ENCODE data around the gene ADAM12.
"Not testable (repeated sequence)": the region's sequence is repeated elsewhere in the genome, so short reads cannot be mapped to it uniquely, and the experiment has no call there.

Gene ADAM12

DNA sequence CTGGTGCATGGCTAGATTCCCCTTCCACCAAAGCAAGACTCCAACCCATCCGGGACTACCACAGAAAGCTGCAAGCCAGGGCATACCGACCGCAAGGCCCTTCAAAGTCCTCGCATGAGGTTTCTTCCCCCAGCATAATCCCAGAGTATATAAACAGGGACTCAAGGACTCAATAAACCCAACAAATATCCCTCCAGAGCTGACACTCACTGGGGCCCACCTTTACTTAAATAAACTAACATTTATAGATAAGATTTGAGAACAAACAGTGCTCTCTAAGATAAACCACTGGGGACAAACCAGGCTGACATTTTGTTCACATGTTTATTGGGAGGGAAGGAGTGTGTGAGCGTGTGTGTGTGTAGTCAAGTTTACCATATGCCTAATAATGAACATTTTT lies 138.2 kb downstream of the ADAM12 start:
- H3K36me3 Mint-ChIP-seq = no peaks in the 10 kb centered on the region
- H3K4me3 Mint-ChIP-seq = no peak overlapping the region
- no peaks in the 10 kb centered on the region for H3K4me1 Mint-ChIP-seq
- H3K9me3 Mint-ChIP-seq = peaks cover 5% of the 10 kb centered on the region
- H3K27me3 Mint-ChIP-seq = peaks cover 3% of the 10 kb centered on the region
- no peak overlapping the region for H3K27ac Mint-ChIP-seq

DNA sequence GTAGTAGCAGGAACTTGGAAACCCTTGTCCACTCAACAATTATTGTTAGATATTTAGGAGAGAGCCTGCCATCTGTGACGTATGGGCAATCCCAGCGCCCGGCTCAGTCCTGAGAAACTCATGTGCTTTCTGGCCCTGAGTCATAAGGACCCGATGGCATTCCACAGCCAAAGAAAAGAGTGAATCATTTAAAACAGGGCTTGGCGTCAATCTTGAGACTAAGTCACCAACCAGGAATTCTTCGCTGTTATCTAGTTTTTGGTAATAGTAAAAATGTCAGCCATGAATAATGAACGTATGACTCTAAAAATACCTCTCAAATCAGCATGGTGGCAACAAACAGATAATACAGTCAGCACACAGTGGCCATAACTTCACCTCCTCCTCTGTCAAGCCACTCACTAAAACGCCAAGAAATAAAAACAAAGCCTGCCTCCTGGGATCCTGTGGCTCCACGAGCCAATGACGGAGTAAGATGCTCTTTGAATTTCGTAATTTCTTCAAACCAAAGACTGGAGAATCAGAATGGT lies 140.8 kb downstream of the ADAM12 start:
- Mint-ChIP-seq H3K4me3 (no peak overlapping the region), H3K27me3 (no peaks in the 10 kb centered on the region), H3K4me1 (no peaks in the 10 kb centered on the region), H3K9me3 (peaks cover 5% of the 10 kb centered on the region), H3K27ac (no peak overlapping the region), H3K36me3 (no peaks in the 10 kb centered on the region)

DNA sequence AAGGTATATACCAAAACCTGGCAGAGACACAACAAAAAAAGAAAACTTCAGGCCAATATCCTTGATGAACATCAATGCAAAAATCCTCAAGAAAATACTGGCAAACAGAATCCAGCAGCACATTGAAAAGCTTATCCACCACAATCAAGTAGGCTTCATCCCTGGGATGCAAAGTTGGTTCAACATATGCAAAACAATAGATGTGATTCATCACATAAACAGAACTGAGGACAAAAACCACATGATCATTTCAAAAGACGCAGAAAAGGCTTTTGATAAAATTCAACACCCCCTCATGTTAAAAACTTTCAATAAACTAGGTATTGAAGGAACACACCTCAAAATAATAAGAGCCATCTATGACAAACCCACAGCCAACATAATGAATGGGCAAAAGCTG lies 141.9 kb downstream of the ADAM12 start:
- H3K27me3 Mint-ChIP-seq, H3K4me3 Mint-ChIP-seq, H3K9me3 Mint-ChIP-seq, H3K36me3 Mint-ChIP-seq, H3K4me1 Mint-ChIP-seq, H3K27ac Mint-ChIP-seq: not testable (repeated sequence)

DNA sequence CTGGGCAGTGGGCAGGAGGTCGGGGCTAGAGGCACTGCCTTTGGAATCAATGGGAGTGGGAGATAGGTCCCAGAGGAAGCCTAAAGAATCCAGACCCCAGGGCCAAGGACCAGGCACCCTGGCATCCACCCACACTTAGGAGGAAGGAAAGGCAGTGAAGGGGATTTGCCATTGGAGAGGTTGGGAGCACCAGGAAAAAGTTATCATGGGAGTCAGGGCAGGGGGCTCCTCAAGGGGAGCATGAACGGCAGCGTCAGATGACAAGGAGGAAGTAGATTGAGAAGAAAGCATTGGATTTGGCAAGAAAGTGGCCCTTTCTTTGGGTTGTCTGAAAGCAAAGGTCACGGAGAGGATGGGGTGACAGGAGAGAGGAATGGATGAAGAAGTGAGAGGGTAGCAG lies 142.8 kb downstream of the ADAM12 start:
- Mint-ChIP-seq H3K4me1 (no peaks in the 10 kb centered on the region), H3K9me3 (no peaks in the 10 kb centered on the region), H3K27me3 (no peaks in the 10 kb centered on the region), H3K36me3 (no peaks in the 10 kb centered on the region), H3K27ac (no peak overlapping the region), H3K4me3 (no peak overlapping the region)

DNA sequence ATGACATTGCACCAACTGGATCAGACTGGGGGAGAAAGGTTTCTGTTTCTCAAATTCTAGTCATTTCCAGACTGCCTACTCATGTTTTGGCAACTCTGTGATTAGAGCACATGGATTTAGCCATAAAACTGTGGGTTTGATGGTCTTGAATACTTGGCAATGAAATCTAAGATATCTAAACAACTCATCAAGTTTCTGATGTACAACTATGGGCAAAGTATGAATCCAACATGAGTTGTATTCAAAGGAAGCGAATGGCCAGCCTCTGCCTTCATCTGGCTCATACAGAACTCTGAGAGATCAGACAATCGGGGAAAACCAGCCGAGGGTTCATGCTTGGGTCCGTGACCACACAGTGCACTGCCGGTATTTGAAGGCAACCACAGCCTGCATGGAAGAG lies 144.3 kb downstream of the ADAM12 start:
- H3K4me1 Mint-ChIP-seq = no peaks in the 10 kb centered on the region
- H3K9me3 Mint-ChIP-seq = no peaks in the 10 kb centered on the region

DNA sequence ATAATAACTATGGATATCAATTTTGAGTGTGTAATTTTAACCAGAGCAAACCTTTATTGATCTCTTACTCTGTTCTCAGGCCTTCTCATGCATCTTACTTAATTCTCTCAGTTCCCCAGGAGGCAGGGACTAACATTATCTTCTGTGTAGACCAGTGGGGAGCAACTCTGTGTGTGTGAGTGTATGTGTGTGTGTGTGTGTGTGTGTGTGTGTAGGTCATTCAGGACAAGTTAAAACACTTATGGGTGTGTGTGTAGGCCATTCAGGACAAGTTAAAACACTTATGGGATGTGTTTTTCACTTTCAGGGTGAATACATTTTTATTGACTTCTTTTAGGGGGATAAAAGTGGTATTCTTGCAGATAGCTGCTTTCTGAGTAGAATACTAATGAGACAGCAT lies 145.0 kb downstream of the ADAM12 start:
- no peaks in the 10 kb centered on the region for H3K36me3 Mint-ChIP-seq
- no peak overlapping the region for H3K27ac Mint-ChIP-seq
- H3K4me1 Mint-ChIP-seq = no peaks in the 10 kb centered on the region
- no peak overlapping the region for H3K4me3 Mint-ChIP-seq
- peaks cover 1% of the 10 kb centered on the region for H3K27me3 Mint-ChIP-seq
- no peaks in the 10 kb centered on the region for H3K9me3 Mint-ChIP-seq

More for the DNA sequence above, 144.3 kb downstream of the ADAM12 start:
- no peaks in the 10 kb centered on the region for H3K36me3 Mint-ChIP-seq
- H3K27ac Mint-ChIP-seq = no peak overlapping the region
- no peak overlapping the region for H3K4me3 Mint-ChIP-seq
- no peaks in the 10 kb centered on the region for H3K27me3 Mint-ChIP-seq

DNA sequence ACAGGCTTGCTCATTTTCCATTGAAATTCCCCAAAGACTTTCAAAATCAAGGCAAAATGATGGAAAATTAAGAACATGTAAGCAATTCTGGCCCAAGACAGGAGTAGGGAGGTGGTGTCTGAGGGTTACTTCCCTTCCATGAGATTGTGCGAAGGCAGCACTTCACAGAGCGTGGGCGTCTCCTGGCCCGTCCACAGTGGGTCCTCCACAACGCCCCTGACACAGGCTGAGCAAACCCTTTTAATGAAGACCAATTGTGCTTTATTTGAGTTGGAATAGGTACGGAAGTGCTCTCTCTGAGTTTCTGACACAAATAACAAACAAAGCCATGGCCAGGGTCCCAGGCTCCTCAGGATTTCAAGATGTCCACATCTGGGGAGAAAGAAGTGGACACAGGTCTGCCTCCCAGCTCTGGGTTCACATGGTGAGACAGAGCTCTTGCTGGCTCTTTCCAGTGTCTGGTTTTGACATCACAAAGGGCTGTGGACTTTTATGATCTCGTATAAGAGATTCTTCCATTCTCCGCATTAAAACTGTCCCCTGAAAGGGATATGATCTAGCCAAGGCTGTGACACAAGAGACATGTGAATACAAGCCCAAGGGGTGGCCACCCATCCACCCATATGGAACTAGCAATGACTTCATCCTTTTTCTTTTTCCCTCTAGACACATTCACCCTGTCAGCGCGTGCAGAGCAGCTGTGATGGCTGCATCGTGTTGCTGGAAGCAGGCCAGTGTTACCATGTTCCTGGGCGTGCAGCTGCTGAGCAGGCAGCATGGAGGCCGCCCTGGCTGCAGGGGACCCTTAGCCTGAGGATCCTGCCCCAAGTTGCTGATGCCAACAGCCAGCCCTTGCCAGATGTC lies 145.6 kb downstream of the ADAM12 start:
- peaks cover 1% of the 10 kb centered on the region for H3K27me3 Mint-ChIP-seq
- peaks cover 2% of the 10 kb centered on the region for H3K9me3 Mint-ChIP-seq
- H3K27ac Mint-ChIP-seq = no peak overlapping the region
- H3K36me3 Mint-ChIP-seq = no peaks in the 10 kb centered on the region
- no peak overlapping the region for H3K4me3 Mint-ChIP-seq
- H3K4me1 Mint-ChIP-seq = no peaks in the 10 kb centered on the region

DNA sequence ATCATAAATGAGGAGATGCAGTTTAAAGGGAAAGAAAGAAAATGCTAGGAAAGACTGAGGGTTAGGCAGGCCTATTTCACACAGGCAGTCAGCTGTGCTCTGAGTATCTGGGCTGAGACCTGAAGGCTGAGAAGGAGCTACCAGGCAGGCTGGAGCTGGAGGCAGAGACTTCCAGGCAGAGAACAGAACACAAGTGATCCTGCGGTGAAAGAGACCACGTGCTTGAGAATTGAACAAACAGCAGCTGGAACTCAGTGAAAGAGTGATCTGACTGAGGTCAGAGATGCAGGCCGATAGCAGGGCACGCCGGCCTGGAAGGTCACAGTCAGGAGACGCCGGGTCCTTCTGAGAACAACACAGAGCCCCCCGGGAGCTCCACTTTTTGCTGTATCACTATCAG lies 147.8 kb downstream of the ADAM12 start:
- no peaks in the 10 kb centered on the region for H3K36me3 Mint-ChIP-seq
- peaks cover 1% of the 10 kb centered on the region for H3K27me3 Mint-ChIP-seq
- no peaks in the 10 kb centered on the region for H3K4me1 Mint-ChIP-seq
- H3K9me3 Mint-ChIP-seq = peaks cover 8% of the 10 kb centered on the region
- H3K4me3 Mint-ChIP-seq = no peak overlapping the region
- no peak overlapping the region for H3K27ac Mint-ChIP-seq

DNA sequence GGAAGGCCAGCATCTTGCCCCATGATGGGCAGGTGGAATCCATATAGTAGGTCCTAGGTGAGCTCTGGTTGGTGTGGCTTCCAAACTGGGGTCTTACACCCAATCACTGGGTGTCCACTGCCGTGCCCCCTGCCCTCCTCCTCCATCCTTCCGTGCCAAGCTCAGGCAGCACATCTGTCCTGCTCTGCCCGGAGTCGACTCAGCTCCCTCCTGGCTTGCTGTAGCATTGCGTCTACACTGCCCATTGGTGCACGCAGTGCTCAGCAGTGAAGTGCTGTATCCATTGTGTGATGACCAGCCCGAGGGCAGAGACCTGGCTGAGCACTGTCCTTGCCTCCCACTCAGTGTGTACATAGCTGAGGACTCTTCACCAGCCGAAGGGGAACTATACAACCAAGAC lies 148.4 kb downstream of the ADAM12 start:
- H3K4me1 Mint-ChIP-seq = no peaks in the 10 kb centered on the region
- H3K27ac Mint-ChIP-seq = no peak overlapping the region
- H3K4me3 Mint-ChIP-seq = no peak overlapping the region
- peaks cover 1% of the 10 kb centered on the region for H3K27me3 Mint-ChIP-seq
- H3K36me3 Mint-ChIP-seq = no peaks in the 10 kb centered on the region
- peaks cover 8% of the 10 kb centered on the region for H3K9me3 Mint-ChIP-seq

DNA sequence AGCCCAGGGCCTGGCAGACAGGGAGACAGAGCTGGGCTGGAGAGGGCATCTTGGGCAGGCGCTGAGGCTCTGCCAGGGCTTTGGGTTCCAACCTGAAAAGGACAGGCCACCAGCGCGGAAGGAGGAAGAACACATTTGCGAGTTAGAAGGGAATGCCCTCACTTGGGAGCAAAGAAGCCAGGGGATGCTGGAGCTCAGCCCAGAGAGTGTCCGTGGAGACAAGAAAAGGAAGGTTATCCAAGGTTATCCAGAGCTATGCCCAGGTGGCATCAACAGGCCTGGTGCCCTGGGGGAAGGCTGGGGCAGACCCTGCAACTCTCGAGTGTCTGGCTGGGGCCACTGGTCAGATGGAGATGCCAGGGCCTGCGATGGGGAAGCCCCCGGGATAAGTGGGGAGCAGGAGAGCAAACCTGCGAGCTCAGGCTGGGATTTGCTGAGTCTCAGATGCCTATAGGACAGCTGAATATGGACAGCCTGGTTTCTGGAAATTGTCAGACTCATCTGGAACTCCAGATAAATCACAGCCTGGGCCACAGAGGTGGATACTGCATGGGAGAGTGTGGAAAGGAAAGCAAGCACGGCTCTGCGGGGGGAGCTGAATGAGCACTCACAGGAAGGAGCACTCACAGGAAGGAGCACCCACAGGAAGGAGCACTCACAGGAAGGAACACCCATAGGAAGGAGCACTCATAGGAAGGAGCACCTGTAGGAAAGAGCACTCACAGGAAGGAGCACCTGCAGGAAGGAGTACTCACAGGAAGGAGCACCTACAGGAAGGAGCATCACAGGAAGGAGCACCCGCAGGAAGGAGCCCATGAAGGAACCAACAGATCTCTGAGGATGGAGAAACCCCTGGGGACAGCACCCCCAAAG lies 152.1 kb downstream of the ADAM12 start:
- H3K36me3 Mint-ChIP-seq = no peaks in the 10 kb centered on the region
- H3K27ac Mint-ChIP-seq = no peak overlapping the region
- no peak overlapping the region for H3K4me3 Mint-ChIP-seq
- H3K9me3 Mint-ChIP-seq = peaks cover 8% of the 10 kb centered on the region
- H3K4me1 Mint-ChIP-seq = no peaks in the 10 kb centered on the region
- H3K27me3 Mint-ChIP-seq = peaks cover 6% of the 10 kb centered on the region

DNA sequence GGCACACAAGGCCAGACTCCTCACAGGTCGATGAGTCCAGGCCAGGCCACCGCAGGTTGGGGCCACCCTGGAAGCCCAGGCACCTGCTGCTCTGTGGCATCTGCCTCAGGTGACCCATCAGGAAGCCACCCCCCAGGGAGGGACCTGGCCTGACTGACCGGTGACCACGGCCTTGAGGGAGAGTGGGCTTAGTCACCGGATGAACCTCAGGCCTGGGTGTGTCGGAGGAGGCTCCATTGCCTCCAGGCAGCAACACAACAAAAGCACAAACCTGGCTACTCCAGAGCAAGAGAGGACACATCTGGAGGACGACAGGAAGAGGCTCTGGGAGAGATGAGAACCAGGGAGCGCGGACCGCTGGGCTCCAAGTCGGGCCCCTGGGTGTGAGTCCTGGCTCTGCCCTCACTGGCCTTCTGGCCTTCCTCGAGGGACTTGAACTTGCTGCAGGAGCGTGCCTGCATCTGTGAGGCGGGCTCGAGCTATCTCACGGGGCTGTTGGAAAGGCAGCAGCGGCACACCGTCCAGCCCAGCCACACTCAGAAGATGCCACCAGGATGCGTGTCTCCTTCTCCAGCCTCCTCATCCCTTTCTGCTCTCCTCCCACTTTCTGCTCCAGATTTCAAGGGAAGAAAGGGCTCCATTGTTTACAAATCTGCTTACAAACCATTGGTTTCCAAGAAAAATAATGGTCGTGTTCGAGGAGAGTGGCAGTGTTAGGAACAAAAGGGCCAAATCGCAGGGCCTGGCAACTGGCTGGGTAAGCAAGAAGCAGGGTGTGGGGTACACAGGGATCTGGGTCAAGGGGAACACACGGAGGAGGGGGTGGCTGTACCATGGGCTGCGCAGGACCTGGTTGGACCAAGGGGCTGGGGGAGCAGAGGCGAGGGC lies 152.9 kb downstream of the ADAM12 start:
- Mint-ChIP-seq H3K9me3 (peaks cover 8% of the 10 kb centered on the region), H3K27me3 (peaks cover 6% of the 10 kb centered on the region), H3K36me3 (no peaks in the 10 kb centered on the region), H3K27ac (no peak overlapping the region), H3K4me1 (no peaks in the 10 kb centered on the region), H3K4me3 (no peak overlapping the region)

DNA sequence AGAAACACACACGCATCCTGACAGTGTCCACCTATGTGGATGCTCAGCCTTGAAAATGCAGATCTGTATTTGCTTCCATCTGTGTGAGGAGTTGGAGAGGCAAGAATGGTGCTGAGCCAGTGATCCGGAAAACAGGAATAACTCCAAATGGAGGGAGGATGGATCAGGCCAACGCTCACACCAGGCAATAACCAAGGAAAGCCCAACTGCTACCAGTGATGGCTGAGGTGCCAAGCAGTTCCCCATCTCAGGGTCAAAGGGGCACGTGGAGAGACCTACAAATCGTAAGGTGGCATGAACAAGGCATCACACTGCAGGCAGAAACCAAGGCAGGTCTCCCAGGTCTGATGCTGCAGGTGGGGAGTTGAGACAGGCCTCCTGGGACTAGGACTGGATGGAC lies 153.6 kb downstream of the ADAM12 start:
- Mint-ChIP-seq H3K36me3 (no peaks in the 10 kb centered on the region), H3K27me3 (peaks cover 6% of the 10 kb centered on the region), H3K4me1 (no peaks in the 10 kb centered on the region), H3K4me3 (no peak overlapping the region), H3K27ac (no peak overlapping the region), H3K9me3 (peaks cover 8% of the 10 kb centered on the region)

DNA sequence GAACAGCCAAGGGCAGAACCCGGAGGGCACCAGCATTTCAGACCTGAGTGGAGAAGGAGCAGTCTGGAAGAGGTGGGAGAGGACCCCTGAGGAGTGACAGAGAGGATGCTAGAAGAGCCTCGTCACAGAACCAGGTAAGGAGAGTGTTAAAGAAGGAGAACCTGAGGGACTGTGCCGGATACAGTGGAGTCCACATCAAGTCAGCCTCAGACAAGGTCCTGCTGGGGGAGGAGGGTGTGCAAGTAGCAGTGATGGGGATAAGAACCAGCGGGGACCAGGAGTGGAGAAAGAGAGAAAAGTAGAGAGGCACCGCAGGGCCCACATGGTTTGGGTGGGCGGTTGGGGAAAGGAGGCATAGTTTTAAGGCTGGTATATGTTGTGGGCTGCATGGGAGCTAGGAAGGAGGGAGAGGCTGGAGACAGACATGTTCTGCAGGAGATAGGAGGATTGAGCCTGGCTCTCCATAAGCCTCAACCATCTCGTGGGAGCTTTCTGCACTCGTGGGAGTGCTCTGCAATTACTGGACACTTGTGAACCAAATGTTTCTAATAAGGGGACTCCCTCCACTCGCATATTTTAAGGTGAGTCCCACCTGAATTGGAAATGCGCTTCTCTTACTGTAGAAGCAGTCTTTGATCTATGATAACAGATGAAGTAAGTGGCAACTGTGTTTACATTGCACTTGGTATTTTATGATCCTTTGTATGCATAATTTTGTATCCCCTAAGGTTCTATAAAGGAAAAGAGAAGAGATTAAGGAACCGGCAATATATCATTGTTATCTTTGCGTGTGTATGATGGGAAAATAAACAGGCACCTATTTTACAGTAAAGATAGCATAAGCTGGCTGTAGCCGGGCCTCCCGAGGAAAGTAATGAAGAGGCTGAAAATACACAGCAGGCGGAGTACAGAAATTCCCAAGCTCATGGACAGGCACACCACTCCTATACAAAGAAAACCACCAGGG lies 154.8 kb downstream of the ADAM12 start:
- no peaks in the 10 kb centered on the region for H3K36me3 Mint-ChIP-seq
- H3K4me1 Mint-ChIP-seq = no peaks in the 10 kb centered on the region
- peaks cover 4% of the 10 kb centered on the region for H3K27me3 Mint-ChIP-seq
- peaks cover 8% of the 10 kb centered on the region for H3K9me3 Mint-ChIP-seq
- H3K4me3 Mint-ChIP-seq = no peak overlapping the region
- no peak overlapping the region for H3K27ac Mint-ChIP-seq

DNA sequence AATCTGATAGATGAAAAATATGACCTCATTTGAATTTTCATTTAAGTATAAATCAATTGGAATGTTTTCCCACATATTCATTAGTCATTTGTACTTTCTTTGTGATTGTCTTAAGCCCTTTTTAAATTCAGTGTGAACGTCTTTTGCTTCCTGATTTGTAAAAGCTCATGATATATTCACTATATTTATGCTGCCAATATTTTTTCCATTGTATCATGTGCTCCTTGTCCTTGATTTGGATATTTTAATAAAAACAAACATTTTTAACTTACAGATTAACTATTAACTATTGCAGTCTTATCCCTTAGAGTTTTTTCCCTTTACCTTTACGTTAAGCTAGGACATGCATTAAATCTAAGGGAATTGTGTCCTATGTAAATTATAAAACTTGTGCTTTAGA lies 157.7 kb downstream of the ADAM12 start:
- Mint-ChIP-seq H3K36me3 (no peaks in the 10 kb centered on the region), H3K27me3 (peaks cover 4% of the 10 kb centered on the region), H3K4me3 (no peak overlapping the region), H3K4me1 (no peaks in the 10 kb centered on the region), H3K27ac (no peak overlapping the region), H3K9me3 (no peaks in the 10 kb centered on the region)
